Brain microvascular endothelial cell (primary cell): ENCODE data around the gene FAM227B.

Experiments used
- DNase-seq: peaks from one replicate; pipeline ENCODE4 v3.0.0-alpha.2; 2020
- H3K27ac ChIP-seq: fragments of 250-450 bp; sonication (Bioruptor Pico); 2 replicates; pipeline ENCODE4 v1.5.1; 2020; ENCODE audit warnings: mild to moderate bottlenecking, moderate library complexity
- H3K27me3 ChIP-seq: fragments of 250-450 bp; sonication (Bioruptor Pico); replicated peaks from 2 replicates; pipeline ENCODE4 v1.5.1; 2020; ENCODE audit warnings: mild to moderate bottlenecking
- H3K36me3 ChIP-seq: fragments of 250-450 bp; sonication (Bioruptor Pico); replicated peaks from 2 replicates; pipeline ENCODE4 v1.5.1; 2020; ENCODE audit warnings: mild to moderate bottlenecking
- H3K4me3 ChIP-seq: 2 replicates; pipeline ENCODE4 v1.5.1; 2011; ENCODE audit warnings: low read depth, mild to moderate bottlenecking, control low read depth, low read length, moderate library complexity
- CTCF ChIP-seq: IDR thresholded peaks from 2 replicates; pipeline ENCODE4 v1.5.1; 2011; ENCODE audit warnings: low read depth, mild to moderate bottlenecking, moderate library complexity, low read length, control low read depth, inconsistent platforms; ENCODE audit errors: missing control alignments
- in situ Hi-C: cut with HindIII; loops from 2 replicates; pipeline ENCODE4 v1.10.0; 2017; ENCODE audit warnings: low sequenced_read_pairs, low pct_ligation_motif_present

The FAM227B gene

GRCh38 chr15:49278751-49279150 lies 341.9 kb downstream of the FAM227B start:
- Histone ChIP-seq H3K27me3 (no peaks in the 10 kb centered on the region), H3K27ac (no peak overlapping the region), H3K36me3 (peaks cover 1% of the 10 kb centered on the region), H3K4me3 (no peak overlapping the region)
- in situ Hi-C loops = no loop called here
- no peak for DNase-seq
- TF ChIP-seq CTCF = no peak
